ENCODE measurements around the gene MPPED1. TPM values are rescaled to one million over a fixed set of nuclear protein-coding genes. Genes with fewer than 3 reads are reported as not detected.

The MPPED1 gene
- total RNA-seq, 2 experiments from 2014 or later, result not detected

GRCh38 chr22:43426816-43427215 lies 15.0 kb downstream of the MPPED1 start:
- Mint-ChIP-seq H3K27me3 (peaks cover 18% of the 10 kb centered on the region), H3K9me3 (ENCODE audit: low read depth) (no peaks in the 10 kb centered on the region), H3K27ac (no peak overlapping the region), H3K36me3 (ENCODE audit: low read depth) (no peaks in the 10 kb centered on the region), H3K4me1 (no peaks in the 10 kb centered on the region), H3K4me3 (no peak overlapping the region)
- ATAC-seq (no peak), DNase-seq (no peak)
- ChIA-PET CTCF (interaction anchor here (0.6 kb wide), 1 partner anchor 1181 kb away, joined by 4 read pairs; no protein-coding TSS in a partner anchor), POLR2A (no interaction called here)
- intact Hi-C loops (cut with DNase I, micrococcal nuclease), result no loop called here

GRCh38 chr22:43427296-43428004 lies 15.6 kb downstream of the MPPED1 start:
- Mint-ChIP-seq H3K9me3 (ENCODE audit: low read depth) (no peaks in the 10 kb centered on the region), H3K4me1 (no peaks in the 10 kb centered on the region), H3K27me3 (peaks cover 21% of the 10 kb centered on the region), H3K4me3 (no peak overlapping the region), H3K36me3 (ENCODE audit: low read depth) (no peaks in the 10 kb centered on the region), H3K27ac (no peak overlapping the region)
- ATAC-seq, result no peak
- ChIA-PET POLR2A (no interaction called here), CTCF (interaction anchor here (0.6 kb wide), 1 partner anchor 1182 kb away, joined by 4 read pairs; no protein-coding TSS in a partner anchor)
- intact Hi-C loops (cut with DNase I, micrococcal nuclease), result no loop called here
- DNase-seq, result no peak

- Mint-ChIP-seq H3K9me3 (ENCODE audit: low read depth) (no peaks in the 10 kb centered on the region), H3K4me1 (no peaks in the 10 kb centered on the region), H3K27ac (no peak overlapping the region), H3K27me3 (peaks cover 21% of the 10 kb centered on the region), H3K36me3 (ENCODE audit: low read depth) (no peaks in the 10 kb centered on the region), H3K4me3 (no peak overlapping the region)
- ATAC-seq, result no peak
- intact Hi-C loops (cut with DNase I, micrococcal nuclease), result no loop called here
- DNase-seq, result no peak
- ChIA-PET POLR2A (no interaction called here), CTCF (no interaction called here)
Observed at GRCh38 chr22:43428005-43428485, 16.2 kb downstream of the MPPED1 start.

- H3K4me3 Mint-ChIP-seq, result no peak overlapping the region
- peaks cover 21% of the 10 kb centered on the region for H3K27me3 Mint-ChIP-seq
- DNase-seq, result no peak
- ATAC-seq, result no peak
- intact Hi-C loops (cut with DNase I, micrococcal nuclease), result no loop called here
- ChIA-PET CTCF (no interaction called here), POLR2A (no interaction called here)
- H3K36me3 Mint-ChIP-seq (ENCODE audit: low read depth), result no peaks in the 10 kb centered on the region
- H3K9me3 Mint-ChIP-seq (ENCODE audit: low read depth), result no peaks in the 10 kb centered on the region
- no peak overlapping the region for H3K27ac Mint-ChIP-seq
- no peaks in the 10 kb centered on the region for H3K4me1 Mint-ChIP-seq
Observed at GRCh38 chr22:43428521-43428920, 16.7 kb downstream of the MPPED1 start.

- Mint-ChIP-seq H3K27ac (no peak overlapping the region), H3K36me3 (ENCODE audit: low read depth) (no peaks in the 10 kb centered on the region), H3K27me3 (peaks cover 23% of the 10 kb centered on the region), H3K9me3 (ENCODE audit: low read depth) (no peaks in the 10 kb centered on the region), H3K4me3 (no peak overlapping the region), H3K4me1 (no peaks in the 10 kb centered on the region)
- intact Hi-C loops (cut with DNase I, micrococcal nuclease), result no loop called here
- DNase-seq (no peak), ATAC-seq (no peak)
- POLR2A ChIA-PET, result no interaction called here
- CTCF ChIA-PET, result no interaction called here
Observed at GRCh38 chr22:43429426-43429825, 17.6 kb downstream of the MPPED1 start.

- ChIA-PET POLR2A (no interaction called here), CTCF (no interaction called here)
- H3K9me3 Mint-ChIP-seq (ENCODE audit: low read depth), result no peaks in the 10 kb centered on the region
- peaks cover 23% of the 10 kb centered on the region for H3K27me3 Mint-ChIP-seq
- no peak for ATAC-seq
- H3K4me3 Mint-ChIP-seq, result no peak overlapping the region
- no peak for DNase-seq
- H3K27ac Mint-ChIP-seq, result no peak overlapping the region
- no peaks in the 10 kb centered on the region for H3K36me3 Mint-ChIP-seq (ENCODE audit: low read depth)
- H3K4me1 Mint-ChIP-seq, result no peaks in the 10 kb centered on the region
- intact Hi-C loops (cut with DNase I, micrococcal nuclease), result no loop called here
Observed at GRCh38 chr22:43431808-43432554, 20.2 kb downstream of the MPPED1 start.

GRCh38 chr22:43432883-43433415 lies 21.1 kb downstream of the MPPED1 start:
- Mint-ChIP-seq H3K36me3 (ENCODE audit: low read depth) (no peaks in the 10 kb centered on the region), H3K9me3 (ENCODE audit: low read depth) (no peaks in the 10 kb centered on the region), H3K4me3 (no peak overlapping the region), H3K27me3 (peaks cover 23% of the 10 kb centered on the region), H3K4me1 (no peaks in the 10 kb centered on the region), H3K27ac (no peak overlapping the region)
- no peak for DNase-seq
- ChIA-PET CTCF (interaction anchor here (0.5 kb wide), 1 partner anchor 586 kb away, joined by 3 read pairs; no protein-coding TSS in a partner anchor), POLR2A (no interaction called here)
- intact Hi-C loops (cut with DNase I, micrococcal nuclease), result no loop called here
- no peak for ATAC-seq

- H3K4me3 Mint-ChIP-seq, result no peak overlapping the region
- POLR2A ChIA-PET, result interaction anchor here (0.6 kb wide), 1 partner anchor 101 kb away, joined by 7 read pairs; no protein-coding TSS in a partner anchor
- intact Hi-C loops (cut with DNase I, micrococcal nuclease), result no loop called here
- no peaks in the 10 kb centered on the region for H3K36me3 Mint-ChIP-seq (ENCODE audit: low read depth)
- no peaks in the 10 kb centered on the region for H3K4me1 Mint-ChIP-seq
- ATAC-seq (no peak), DNase-seq (no peak)
- no peak overlapping the region for H3K27ac Mint-ChIP-seq
- CTCF ChIA-PET, result interaction anchor here (0.9 kb wide), 1 partner anchor 166 kb away, joined by 3 read pairs; no protein-coding TSS in a partner anchor
- H3K9me3 Mint-ChIP-seq (ENCODE audit: low read depth), result no peaks in the 10 kb centered on the region
- H3K27me3 Mint-ChIP-seq, result peaks cover 23% of the 10 kb centered on the region
Observed at GRCh38 chr22:43433451-43434274, 21.8 kb downstream of the MPPED1 start.

GRCh38 chr22:43434275-43434927 lies 22.6 kb downstream of the MPPED1 start:
- ATAC-seq (no peak), DNase-seq (no peak)
- no peaks in the 10 kb centered on the region for H3K36me3 Mint-ChIP-seq (ENCODE audit: low read depth)
- peaks cover 21% of the 10 kb centered on the region for H3K27me3 Mint-ChIP-seq
- no peaks in the 10 kb centered on the region for H3K4me1 Mint-ChIP-seq
- intact Hi-C loops (cut with DNase I, micrococcal nuclease), result no loop called here
- no peak overlapping the region for H3K4me3 Mint-ChIP-seq
- ChIA-PET POLR2A (interaction anchor here (0.6 kb wide), 1 partner anchor 100 kb away, joined by 7 read pairs; no protein-coding TSS in a partner anchor), CTCF (interaction anchor here (0.9 kb wide), 1 partner anchor 167 kb away, joined by 3 read pairs; no protein-coding TSS in a partner anchor)
- H3K27ac Mint-ChIP-seq, result no peak overlapping the region
- H3K9me3 Mint-ChIP-seq (ENCODE audit: low read depth), result no peaks in the 10 kb centered on the region

- Mint-ChIP-seq H3K27ac (no peak overlapping the region), H3K27me3 (peaks cover 17% of the 10 kb centered on the region), H3K36me3 (ENCODE audit: low read depth) (no peaks in the 10 kb centered on the region), H3K9me3 (ENCODE audit: low read depth) (no peaks in the 10 kb centered on the region), H3K4me1 (no peaks in the 10 kb centered on the region), H3K4me3 (no peak overlapping the region)
- DNase-seq (no peak), ATAC-seq (no peak)
- intact Hi-C loops (cut with DNase I, micrococcal nuclease), result no loop called here
- ChIA-PET POLR2A (no interaction called here), CTCF (no interaction called here)
Observed at GRCh38 chr22:43434928-43435311, 23.1 kb downstream of the MPPED1 start.
